ENCODE results near the gene LRRC4C.

The LRRC4C gene

DNA sequence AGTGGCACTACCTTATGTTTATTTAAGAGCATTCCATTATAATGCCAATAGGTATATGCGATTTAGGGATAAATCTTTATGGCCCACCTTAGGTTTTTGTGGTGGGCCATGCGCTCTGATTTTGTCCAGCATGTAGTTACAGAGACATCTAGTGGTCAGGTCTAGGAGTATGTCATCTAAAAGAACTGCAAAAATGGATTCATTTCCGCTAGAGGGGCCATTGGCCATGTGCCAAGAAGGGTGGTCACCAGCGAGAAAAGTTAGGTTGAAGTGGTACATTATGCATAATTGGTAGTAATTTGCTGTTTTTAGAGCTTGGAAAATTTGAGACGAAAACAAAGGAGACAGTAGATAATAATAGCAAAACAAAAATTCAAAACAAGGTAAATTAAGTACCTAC is 27.7 kb downstream of the LRRC4C start:
- Histone ChIP-seq H3K36me3 (ENCODE audit: control insufficient read depth, insufficient read depth, low read length) (no peaks in the 10 kb centered on the region), H3K9me3 (ENCODE audit: control insufficient read depth, insufficient read depth, low read length) (no peaks in the 10 kb centered on the region), H3K4me3 (ENCODE audit: low read length) (no peak overlapping the region), H3K27me3 (ENCODE audit: control insufficient read depth, insufficient read depth, low read length) (no peaks in the 10 kb centered on the region), H3K27ac (ENCODE audit: low read length) (no peak overlapping the region), H3K4me1 (ENCODE audit: control insufficient read depth, insufficient read depth, low read length) (no peaks in the 10 kb centered on the region)
- peak; percentile 20 for DNase-seq (ENCODE audit: low read depth, low spot score)
- WGBS (ENCODE audit: insufficient coverage, insufficient read length), result no CpG with 5 or more reads among the region's 5 CpGs

DNA sequence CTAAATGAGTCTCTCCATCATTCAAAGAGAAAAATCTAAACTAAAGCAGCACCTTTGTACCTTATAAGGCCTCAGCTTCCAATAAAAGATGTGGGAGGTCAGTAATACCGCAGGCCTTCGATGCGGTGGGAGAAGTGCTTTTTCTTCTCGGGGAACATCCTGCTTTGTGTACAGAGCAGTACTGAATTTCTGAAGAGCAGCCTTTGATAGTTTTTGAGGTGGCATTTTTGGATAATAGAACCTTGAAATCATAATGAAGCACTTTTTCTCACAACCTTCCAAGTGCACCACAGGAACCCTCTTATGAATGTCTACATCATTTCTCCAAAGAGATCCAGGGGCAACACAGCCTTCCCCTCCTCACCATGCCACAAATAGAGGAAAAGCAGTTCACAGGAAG is 39.6 kb downstream of the LRRC4C start:
- no peak overlapping the region for H3K27ac ChIP-seq (ENCODE audit: low read length)
- H3K36me3 ChIP-seq (ENCODE audit: control insufficient read depth, insufficient read depth, low read length), result no peaks in the 10 kb centered on the region
- no peaks in the 10 kb centered on the region for H3K27me3 ChIP-seq (ENCODE audit: control insufficient read depth, insufficient read depth, low read length)
- WGBS (ENCODE audit: insufficient coverage, insufficient read length), result no CpG with 5 or more reads among the region's 4 CpGs
- no peak overlapping the region for H3K4me3 ChIP-seq (ENCODE audit: low read length)
- no peaks in the 10 kb centered on the region for H3K9me3 ChIP-seq (ENCODE audit: control insufficient read depth, insufficient read depth, low read length)
- DNase-seq (ENCODE audit: low read depth, low spot score), result no peak
- H3K4me1 ChIP-seq (ENCODE audit: control insufficient read depth, insufficient read depth, low read length), result no peaks in the 10 kb centered on the region

DNA sequence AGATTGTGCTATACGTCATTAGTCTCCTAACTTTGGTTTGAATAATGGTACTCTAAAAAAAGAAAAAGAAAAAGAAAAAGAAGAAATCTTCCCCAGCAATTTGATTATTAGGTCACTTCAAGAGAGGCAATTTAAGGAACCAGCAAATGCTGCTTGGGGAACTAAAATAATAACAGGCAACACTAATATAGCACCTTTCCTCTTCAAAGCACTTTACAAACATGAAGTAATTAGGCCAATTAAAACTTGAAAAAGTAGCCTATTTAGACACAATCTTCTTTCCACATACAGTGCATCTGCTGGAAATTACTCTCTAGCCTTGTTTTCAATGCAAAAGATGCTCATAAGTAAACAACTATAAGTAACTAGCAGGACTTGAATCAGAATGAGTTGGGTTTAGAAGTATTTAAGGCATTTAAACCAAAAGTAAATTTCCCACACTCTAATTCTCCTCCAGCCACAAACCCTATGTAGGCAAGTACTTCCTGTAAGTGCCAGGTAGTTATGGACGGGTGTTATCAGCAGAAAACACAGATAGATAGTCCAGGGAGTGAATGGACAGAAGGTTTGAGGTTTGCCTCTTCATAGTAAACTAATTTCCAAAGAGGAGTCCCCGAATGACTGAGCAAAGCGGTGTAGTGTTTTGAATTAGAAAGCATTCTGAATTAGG is 44.5 kb downstream of the LRRC4C start:
- Histone ChIP-seq H3K4me1 (ENCODE audit: control insufficient read depth, insufficient read depth, low read length) (peaks cover 1% of the 10 kb centered on the region; the same call in 1 of the 2 replicates), H3K36me3 (ENCODE audit: control insufficient read depth, insufficient read depth, low read length) (no peaks in the 10 kb centered on the region), H3K27ac (ENCODE audit: low read length) (no peak overlapping the region), H3K27me3 (ENCODE audit: control insufficient read depth, insufficient read depth, low read length) (no peaks in the 10 kb centered on the region), H3K9me3 (ENCODE audit: control insufficient read depth, insufficient read depth, low read length) (no peaks in the 10 kb centered on the region), H3K4me3 (ENCODE audit: low read length) (no peak overlapping the region)
- WGBS (ENCODE audit: insufficient coverage, insufficient read length), result no CpG with 5 or more reads among the region's 4 CpGs
- DNase-seq (ENCODE audit: low read depth, low spot score), result no peak

DNA sequence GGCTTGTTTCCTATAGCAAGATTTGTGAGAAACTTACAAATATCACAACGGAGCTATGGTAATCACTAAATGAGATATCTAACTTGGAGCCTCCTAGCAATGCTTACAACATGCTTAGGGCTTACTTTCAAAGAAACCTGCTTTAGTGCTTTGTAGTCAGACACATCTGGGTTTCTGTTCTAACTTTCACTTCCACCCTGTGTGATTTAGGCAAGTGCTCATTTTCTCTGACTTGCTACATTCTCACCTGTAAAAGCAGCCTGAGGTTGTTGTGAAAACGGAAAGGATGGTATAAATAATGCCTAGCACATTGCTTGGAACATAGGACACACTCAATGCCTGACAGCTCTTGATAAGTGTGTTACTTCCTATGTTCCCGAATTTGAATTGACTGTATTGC is 45.6 kb downstream of the LRRC4C start:
- Histone ChIP-seq H3K36me3 (ENCODE audit: control insufficient read depth, insufficient read depth, low read length) (no peaks in the 10 kb centered on the region), H3K27ac (ENCODE audit: low read length) (no peak overlapping the region), H3K4me1 (ENCODE audit: control insufficient read depth, insufficient read depth, low read length) (peaks cover 1% of the 10 kb centered on the region; the same call in 1 of the 2 replicates), H3K4me3 (ENCODE audit: low read length) (no peak overlapping the region), H3K9me3 (ENCODE audit: control insufficient read depth, insufficient read depth, low read length) (no peaks in the 10 kb centered on the region), H3K27me3 (ENCODE audit: control insufficient read depth, insufficient read depth, low read length) (no peaks in the 10 kb centered on the region)
- DNase-seq (ENCODE audit: low read depth, low spot score), result no peak
- WGBS (ENCODE audit: insufficient coverage, insufficient read length), result no CpG with 5 or more reads among the region's 3 CpGs

DNA sequence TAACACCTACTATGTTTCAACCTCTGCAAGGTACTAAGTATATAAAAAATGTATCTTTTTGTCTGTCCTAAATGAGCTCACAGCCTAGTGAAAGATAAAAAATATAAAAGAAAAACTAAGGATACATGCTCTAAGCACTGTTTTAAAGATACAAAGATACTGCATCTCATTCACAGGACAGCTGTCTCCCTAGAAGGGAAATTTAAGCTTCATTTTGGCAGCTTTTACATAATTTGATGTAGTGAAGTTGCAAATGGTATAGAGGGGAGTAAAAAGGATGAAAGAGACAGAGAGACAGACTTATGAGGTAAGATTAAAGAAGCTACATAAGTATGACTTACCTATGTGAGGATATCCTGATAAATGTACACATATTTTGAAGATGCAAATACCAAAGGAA is 53.6 kb downstream of the LRRC4C start:
- DNase-seq (ENCODE audit: low read depth, low spot score), result no peak
- Histone ChIP-seq H3K27ac (ENCODE audit: low read length) (no peak overlapping the region), H3K36me3 (ENCODE audit: control insufficient read depth, insufficient read depth, low read length) (no peaks in the 10 kb centered on the region), H3K4me3 (ENCODE audit: low read length) (no peak overlapping the region), H3K9me3 (ENCODE audit: control insufficient read depth, insufficient read depth, low read length) (no peaks in the 10 kb centered on the region), H3K27me3 (ENCODE audit: control insufficient read depth, insufficient read depth, low read length) (no peaks in the 10 kb centered on the region), H3K4me1 (ENCODE audit: control insufficient read depth, insufficient read depth, low read length) (no peaks in the 10 kb centered on the region)

DNA sequence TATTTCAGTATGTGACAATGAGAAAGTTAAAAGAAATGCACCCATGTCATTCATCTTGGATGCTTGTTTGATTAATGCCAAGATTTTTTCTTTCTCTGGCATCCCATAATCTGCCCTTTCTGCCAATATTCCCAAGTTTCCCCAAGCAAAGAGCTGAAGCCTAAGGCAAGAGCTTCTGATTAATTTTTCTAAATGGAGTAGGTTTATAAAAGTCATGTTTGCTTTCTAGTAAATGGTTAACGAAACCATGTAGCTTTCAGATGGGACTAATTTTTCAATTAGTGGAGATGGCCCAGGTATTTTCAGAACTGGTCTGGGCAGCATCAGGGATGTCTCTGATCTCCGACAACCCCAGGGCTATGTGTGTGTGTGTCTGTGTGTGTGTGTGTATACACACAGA is 55.3 kb downstream of the LRRC4C start:
- no peak for DNase-seq (ENCODE audit: low read depth, low spot score)
- H3K27me3 ChIP-seq (ENCODE audit: control insufficient read depth, insufficient read depth, low read length), result no peaks in the 10 kb centered on the region
- H3K9me3 ChIP-seq (ENCODE audit: control insufficient read depth, insufficient read depth, low read length), result no peaks in the 10 kb centered on the region
- H3K4me1 ChIP-seq (ENCODE audit: control insufficient read depth, insufficient read depth, low read length), result no peaks in the 10 kb centered on the region
- no peak overlapping the region for H3K27ac ChIP-seq (ENCODE audit: low read length)
- no peaks in the 10 kb centered on the region for H3K36me3 ChIP-seq (ENCODE audit: control insufficient read depth, insufficient read depth, low read length)
- WGBS (ENCODE audit: insufficient coverage, insufficient read length), result no CpG with 5 or more reads among the region's 2 CpGs
- no peak overlapping the region for H3K4me3 ChIP-seq (ENCODE audit: low read length)

DNA sequence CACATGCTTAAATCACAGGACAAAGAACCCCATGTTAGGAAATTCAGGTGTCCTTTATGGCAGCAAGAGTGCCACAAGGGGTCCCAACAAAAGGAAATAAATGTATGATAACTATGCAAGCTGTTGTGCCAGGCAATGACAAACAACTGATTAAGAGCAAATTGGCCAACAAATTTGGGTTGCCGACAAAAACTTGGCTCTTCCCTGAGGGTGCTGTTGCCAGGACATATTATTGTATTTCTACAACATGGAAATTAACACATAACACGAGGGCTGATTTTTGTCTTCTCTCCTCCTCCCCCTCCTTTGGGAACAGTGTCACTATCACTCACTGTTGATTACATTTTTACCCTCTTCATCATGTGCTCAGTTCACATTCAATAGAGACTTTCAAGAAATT is 56.0 kb downstream of the LRRC4C start:
- no peaks in the 10 kb centered on the region for H3K27me3 ChIP-seq (ENCODE audit: control insufficient read depth, insufficient read depth, low read length)
- H3K27ac ChIP-seq (ENCODE audit: low read length), result no peak overlapping the region
- H3K36me3 ChIP-seq (ENCODE audit: control insufficient read depth, insufficient read depth, low read length), result no peaks in the 10 kb centered on the region
- H3K9me3 ChIP-seq (ENCODE audit: control insufficient read depth, insufficient read depth, low read length), result no peaks in the 10 kb centered on the region
- H3K4me3 ChIP-seq (ENCODE audit: low read length), result no peak overlapping the region
- WGBS (ENCODE audit: insufficient coverage, insufficient read length), result no CpG with 5 or more reads among the region's 2 CpGs
- H3K4me1 ChIP-seq (ENCODE audit: control insufficient read depth, insufficient read depth, low read length), result no peaks in the 10 kb centered on the region
- DNase-seq (ENCODE audit: low read depth, low spot score), result no peak

DNA sequence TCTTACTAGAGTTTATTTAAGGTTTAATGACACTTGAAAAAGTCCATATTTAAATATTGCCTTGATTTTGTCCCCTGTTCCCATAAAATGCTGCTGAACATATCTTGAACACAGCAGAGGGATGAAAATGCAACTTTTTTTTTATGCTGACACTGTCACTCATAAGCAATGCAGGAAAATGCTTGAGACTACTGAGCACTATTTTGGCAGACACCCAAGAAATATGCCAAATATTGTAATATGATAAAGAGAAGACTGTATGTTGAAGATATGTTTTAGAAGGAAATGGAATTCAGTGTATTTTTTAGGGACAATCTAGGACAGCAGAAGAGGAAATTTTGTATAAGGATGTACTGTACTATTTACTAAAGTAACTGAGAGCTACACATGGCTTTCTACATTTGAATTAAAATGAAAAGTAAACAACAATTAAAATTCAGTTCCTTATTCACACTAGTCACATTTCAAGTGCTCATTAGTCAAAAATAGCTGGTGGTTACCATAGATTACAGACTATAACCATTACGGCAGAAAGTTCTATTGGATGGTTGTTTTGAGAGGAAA is 58.6 kb downstream of the LRRC4C start:
- Histone ChIP-seq H3K27ac (ENCODE audit: low read length) (no peak overlapping the region), H3K4me3 (ENCODE audit: low read length) (no peak overlapping the region), H3K36me3 (ENCODE audit: control insufficient read depth, insufficient read depth, low read length) (no peaks in the 10 kb centered on the region), H3K27me3 (ENCODE audit: control insufficient read depth, insufficient read depth, low read length) (no peaks in the 10 kb centered on the region), H3K9me3 (ENCODE audit: control insufficient read depth, insufficient read depth, low read length) (no peaks in the 10 kb centered on the region), H3K4me1 (ENCODE audit: control insufficient read depth, insufficient read depth, low read length) (peaks cover 3% of the 10 kb centered on the region; the same call in 1 of the 2 replicates)
- no CpG with 5 or more reads among the region's 1 CpG for WGBS (ENCODE audit: insufficient coverage, insufficient read length)
- DNase-seq (ENCODE audit: low read depth, low spot score), result no peak

DNA sequence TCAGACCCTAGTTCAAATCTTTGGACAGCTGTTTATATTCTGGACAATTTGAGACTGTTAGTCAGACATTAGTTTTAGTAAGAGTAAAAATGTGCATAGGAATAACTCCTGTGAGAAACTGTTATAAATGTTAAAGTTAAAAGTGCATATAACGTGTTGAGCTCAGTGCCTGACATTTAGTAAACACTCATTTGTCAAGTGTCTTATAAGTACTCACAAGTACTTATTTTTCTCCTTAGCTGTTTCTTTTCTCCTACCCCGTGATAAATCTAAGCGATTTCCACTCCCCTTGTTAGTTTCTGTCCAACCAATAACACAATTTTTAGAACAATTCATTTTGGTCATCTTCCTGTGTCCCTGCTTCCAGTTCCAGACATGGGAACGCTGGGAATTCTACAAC is 59.3 kb downstream of the LRRC4C start:
- Histone ChIP-seq H3K4me1 (ENCODE audit: control insufficient read depth, insufficient read depth, low read length) (peaks cover 3% of the 10 kb centered on the region; the same call in 1 of the 2 replicates), H3K27ac (ENCODE audit: low read length) (no peak overlapping the region), H3K27me3 (ENCODE audit: control insufficient read depth, insufficient read depth, low read length) (no peaks in the 10 kb centered on the region), H3K9me3 (ENCODE audit: control insufficient read depth, insufficient read depth, low read length) (no peaks in the 10 kb centered on the region), H3K4me3 (ENCODE audit: low read length) (no peak overlapping the region), H3K36me3 (ENCODE audit: control insufficient read depth, insufficient read depth, low read length) (no peaks in the 10 kb centered on the region)
- no peak for DNase-seq (ENCODE audit: low read depth, low spot score)
- no CpG with 5 or more reads among the region's 4 CpGs for WGBS (ENCODE audit: insufficient coverage, insufficient read length)

DNA sequence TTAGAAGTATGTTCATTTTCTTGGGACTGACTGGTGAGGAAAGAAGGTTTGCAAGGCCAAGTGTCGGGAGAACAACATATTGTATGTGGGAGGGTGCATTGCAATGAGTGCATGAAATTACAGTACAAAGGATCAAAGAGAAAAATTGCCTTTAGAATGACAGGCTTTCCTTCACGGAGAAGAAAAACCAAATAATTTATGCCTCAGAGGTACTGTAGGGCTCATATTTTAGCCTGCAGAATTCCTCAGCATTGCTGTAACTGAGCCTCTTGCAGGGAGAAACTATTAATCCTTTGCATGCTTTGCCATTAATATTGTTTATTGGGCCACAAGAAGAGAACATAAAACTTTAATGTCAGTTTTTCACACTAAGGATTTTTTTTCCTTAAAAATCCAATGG is 60.1 kb downstream of the LRRC4C start:
- H3K27ac ChIP-seq (ENCODE audit: low read length), result no peak overlapping the region
- no peaks in the 10 kb centered on the region for H3K27me3 ChIP-seq (ENCODE audit: control insufficient read depth, insufficient read depth, low read length)
- H3K4me3 ChIP-seq (ENCODE audit: low read length), result no peak overlapping the region
- H3K4me1 ChIP-seq (ENCODE audit: control insufficient read depth, insufficient read depth, low read length), result peaks cover 4% of the 10 kb centered on the region; the same call in 1 of the 2 replicates
- no CpG with 5 or more reads among the region's 2 CpGs for WGBS (ENCODE audit: insufficient coverage, insufficient read length)
- no peaks in the 10 kb centered on the region for H3K9me3 ChIP-seq (ENCODE audit: control insufficient read depth, insufficient read depth, low read length)
- no peaks in the 10 kb centered on the region for H3K36me3 ChIP-seq (ENCODE audit: control insufficient read depth, insufficient read depth, low read length)
- no peak for DNase-seq (ENCODE audit: low read depth, low spot score)

DNA sequence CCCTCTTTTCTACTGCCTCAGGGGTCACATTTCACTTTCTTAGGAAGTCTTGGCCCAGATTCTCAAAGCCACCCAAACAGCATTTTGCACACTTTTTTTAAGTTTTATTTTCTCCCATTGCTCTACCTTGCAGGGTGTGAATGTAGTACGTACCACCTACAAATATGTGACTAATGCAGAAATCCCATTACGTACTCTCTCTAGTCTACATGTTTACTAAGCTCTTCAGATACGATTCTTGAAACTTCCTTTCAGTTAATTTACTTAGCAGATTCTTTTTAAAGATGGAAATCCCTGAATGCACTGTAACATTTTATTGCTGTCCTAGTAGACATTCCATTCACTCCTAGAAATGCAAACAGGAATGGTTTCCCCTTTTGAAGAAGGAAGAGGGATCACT is 61.3 kb downstream of the LRRC4C start:
- no CpG with 5 or more reads among the region's 3 CpGs for WGBS (ENCODE audit: insufficient coverage, insufficient read length)
- H3K4me1 ChIP-seq (ENCODE audit: control insufficient read depth, insufficient read depth, low read length), result peaks cover 6% of the 10 kb centered on the region; the same call in 1 of the 2 replicates
- H3K9me3 ChIP-seq (ENCODE audit: control insufficient read depth, insufficient read depth, low read length), result no peaks in the 10 kb centered on the region
- no peaks in the 10 kb centered on the region for H3K27me3 ChIP-seq (ENCODE audit: control insufficient read depth, insufficient read depth, low read length)
- no peak overlapping the region for H3K4me3 ChIP-seq (ENCODE audit: low read length)
- no peaks in the 10 kb centered on the region for H3K36me3 ChIP-seq (ENCODE audit: control insufficient read depth, insufficient read depth, low read length)
- no peak for DNase-seq (ENCODE audit: low read depth, low spot score)
- no peak overlapping the region for H3K27ac ChIP-seq (ENCODE audit: low read length)

Data from iPS DF 6.9 (cell line).